Measurements from ENCODE around the gene COL19A1.
"Not testable (repeated sequence)": the region's sequence is repeated elsewhere in the genome, so short reads cannot be mapped to it uniquely, and the experiment has no call there.

Gene COL19A1

DNA sequence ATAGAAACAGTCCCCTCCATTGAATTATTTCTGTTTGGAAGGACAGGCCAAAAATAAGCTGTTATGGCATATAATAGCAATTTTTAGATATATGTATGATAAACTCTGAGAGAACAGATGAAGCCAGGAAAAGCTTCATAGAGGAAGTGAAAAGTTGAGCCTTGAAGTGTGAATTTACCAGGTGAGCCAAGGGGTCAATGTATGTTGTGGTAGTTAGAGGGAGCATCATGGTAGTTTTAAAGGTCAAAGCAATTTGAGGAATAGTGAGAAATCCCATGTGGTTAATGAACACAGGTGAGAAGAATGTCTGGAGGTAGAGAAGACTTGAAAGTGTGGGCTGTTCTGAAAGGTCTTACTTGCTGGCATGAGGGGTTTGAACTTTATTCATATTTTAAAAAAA, 47.0 kb downstream of the COL19A1 start:
- DNase-seq, result no peak

GRCh38 chr6:69914015-69914485, 47.7 kb downstream of the COL19A1 start:
- no peak for DNase-seq

GRCh38 chr6:69915346-69915745, 49.0 kb downstream of the COL19A1 start:
- no peak for DNase-seq

- peak; percentile 40 for DNase-seq
Measured at GRCh38 chr6:69917834-69918233, 51.5 kb downstream of the COL19A1 start.

DNA sequence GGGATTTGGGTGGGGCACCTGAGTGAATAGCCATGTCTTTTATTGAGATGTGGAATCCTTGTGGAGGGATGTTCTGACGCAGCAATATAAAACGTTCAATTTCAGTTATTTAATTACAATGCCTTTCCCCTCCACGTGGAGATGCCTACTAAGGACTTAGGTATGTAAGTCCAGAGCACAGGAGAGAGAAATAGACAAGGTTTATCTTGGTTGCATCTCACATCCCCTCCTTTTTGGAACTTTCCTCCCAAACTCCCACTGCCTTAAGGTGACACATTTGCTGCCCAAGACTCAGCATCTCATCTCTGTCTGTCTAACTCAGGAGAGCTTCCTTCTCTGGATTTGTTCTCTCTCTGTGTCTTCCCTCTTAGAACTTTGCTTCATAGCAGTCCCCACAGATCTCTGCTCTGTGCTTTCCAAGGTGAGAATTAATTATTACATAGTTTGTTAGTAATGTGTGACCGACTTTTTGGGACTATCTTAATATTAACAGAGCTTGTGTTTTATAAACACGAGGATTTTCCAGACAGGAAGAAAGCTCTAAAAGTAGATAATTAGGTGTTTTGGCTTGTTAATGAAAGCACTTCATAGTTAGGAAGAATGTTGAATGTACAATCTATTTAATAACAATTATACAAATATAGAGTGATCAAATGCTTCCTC, 52.6 kb downstream of the COL19A1 start:
- no peak for DNase-seq

- not testable (repeated sequence) for DNase-seq
Measured at GRCh38 chr6:69921066-69921465, 54.7 kb downstream of the COL19A1 start.

GRCh38 chr6:69921611-69922010, 55.3 kb downstream of the COL19A1 start:
- not testable (repeated sequence) for DNase-seq

DNA sequence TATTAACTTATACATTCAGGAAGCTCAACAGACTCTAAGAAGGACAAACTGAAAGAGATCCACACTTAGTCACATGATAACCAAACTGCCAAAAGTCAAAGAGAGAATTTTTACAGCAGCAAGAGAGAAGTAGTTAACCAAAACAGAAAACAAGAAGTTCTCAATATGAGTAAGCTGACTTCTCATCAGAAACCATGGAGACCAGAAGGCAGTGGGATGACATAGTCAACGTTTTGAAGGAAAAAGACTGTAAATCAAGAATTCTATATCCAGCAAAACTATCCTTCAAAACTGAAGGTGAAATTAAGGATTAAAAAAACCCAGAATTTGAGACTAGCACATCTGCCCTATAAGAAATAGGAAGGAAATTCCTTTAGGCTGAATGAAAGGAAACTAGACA, 60.4 kb downstream of the COL19A1 start:
- no peak for DNase-seq

GRCh38 chr6:69933239-69933638, 66.9 kb downstream of the COL19A1 start:
- DNase-seq, result no peak

- DNase-seq, result no peak
Measured at GRCh38 chr6:69935079-69935478, 68.7 kb downstream of the COL19A1 start.

- DNase-seq, result no peak
Measured at GRCh38 chr6:69936674-69937363, 70.5 kb downstream of the COL19A1 start.

DNA sequence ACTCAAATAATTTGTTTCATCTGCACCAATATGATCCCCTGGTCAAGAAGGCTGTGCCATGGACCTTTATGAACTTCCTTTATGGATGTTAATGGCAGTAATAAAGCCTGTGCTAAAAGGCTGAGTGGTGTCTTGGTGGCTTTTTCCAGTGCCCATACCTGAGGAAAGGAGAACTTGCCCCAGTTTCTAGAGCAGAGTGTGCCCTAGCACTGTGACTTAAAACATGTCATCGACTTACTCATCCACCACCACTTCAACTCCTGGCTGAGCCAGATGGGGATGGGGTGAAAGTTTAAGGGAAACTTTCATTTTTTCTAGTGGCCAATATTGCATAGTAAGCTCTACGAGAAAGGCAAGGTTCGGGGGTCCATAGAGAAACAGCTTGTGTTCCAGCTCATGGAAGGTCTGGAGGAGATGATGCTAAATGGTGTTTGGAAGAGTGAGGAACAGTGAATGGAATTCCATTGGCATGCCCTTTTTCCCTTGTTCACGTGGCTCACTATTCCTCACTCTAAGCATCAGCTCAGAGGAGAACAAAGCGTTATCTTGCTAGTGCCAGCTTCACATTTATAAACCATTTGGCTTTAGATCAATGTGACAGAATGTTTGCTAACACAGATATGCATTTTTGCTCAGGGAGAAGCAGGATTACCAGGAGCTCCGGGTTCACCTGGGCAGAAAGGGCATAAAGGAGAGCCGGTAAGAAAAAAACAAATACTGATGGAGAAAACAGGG, 71.2 kb downstream of the COL19A1 start:
- no peak for DNase-seq

DNA sequence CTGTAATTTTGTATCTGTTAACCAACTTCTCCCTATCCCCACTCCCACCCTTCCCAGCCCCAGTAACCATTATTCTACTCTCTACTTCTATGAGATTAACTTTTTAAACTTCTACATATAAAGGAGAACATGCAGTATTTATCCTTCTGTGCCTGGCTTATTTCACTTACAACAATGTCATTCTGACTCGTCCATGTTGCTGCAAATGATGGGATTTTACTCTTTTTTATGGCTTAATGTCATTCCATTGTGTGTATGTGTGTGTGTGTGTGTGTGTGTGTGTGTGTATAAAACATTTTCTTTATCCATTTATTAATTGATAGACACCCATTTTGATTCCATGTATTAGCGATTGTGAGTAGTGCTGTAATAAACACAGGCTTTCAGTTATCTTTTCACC, 76.1 kb downstream of the COL19A1 start:
- DNase-seq, result no peak

DNA sequence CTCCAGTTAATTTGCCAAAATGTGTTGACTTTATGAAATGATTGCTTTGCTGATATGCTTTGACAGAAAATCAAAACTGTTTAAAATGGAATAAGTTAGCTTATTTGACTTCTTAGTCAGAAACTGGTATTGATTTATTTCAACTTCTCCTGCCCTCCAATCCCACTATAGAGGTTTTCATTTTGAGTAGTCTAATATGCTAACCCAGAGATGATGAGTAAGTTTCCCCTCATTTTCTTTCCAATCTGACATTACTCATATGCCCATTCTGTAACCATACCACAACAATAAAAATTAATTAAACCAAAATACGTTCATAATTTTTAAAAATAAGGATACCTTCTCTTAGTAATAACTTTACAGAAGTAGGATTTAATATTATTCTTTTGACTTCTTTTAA, 78.8 kb downstream of the COL19A1 start:
- no peak for DNase-seq

DNA sequence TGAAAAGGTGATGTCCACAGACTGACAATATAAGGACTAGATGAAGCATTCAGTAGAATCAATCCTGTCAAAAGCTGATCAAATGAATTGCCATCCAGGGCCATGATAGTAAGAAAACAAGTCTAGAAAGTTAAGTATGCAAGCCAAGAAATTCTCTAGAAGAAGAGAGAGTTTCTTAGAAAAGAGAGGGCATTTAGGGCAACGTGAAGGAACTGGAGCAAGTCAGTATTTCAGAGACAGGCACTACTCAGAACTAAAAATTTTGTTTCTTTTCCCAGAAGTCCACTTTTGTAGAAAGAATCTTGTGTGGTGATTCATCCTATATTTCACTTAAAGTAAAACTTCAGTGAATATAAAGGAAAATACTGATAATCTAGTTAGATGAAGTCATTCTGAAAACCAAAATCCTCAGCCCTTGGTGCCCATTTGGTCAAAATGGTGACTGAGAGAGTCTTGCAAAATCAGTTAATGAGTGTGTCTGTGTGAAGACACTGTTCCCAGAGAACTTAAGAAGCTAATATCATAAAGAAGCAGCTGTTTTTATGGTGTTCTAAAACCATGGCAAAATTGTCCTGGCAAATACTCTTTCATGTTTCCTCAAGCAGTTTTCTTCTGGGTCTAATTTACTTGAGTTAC, 82.2 kb downstream of the COL19A1 start:
- no peak for DNase-seq

DNA sequence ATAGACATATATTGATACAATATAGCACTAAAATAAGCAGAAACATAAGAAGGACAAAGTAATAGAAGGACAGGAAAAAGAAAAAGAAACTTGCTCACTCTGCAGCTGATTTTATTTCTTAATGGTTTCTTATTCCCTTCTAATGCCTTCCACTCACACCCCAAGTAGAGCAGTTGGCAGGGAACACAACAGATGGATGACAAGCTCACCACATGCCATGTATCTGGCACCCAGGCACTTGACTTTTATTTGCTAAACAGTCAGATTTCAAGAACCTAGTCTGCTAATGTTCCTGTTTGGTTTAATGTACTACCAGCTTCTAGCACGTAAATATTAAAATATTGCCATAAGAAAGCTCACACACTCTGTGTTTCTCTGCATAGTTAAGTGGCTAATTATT, 87.1 kb downstream of the COL19A1 start:
- no peak for DNase-seq

DNA sequence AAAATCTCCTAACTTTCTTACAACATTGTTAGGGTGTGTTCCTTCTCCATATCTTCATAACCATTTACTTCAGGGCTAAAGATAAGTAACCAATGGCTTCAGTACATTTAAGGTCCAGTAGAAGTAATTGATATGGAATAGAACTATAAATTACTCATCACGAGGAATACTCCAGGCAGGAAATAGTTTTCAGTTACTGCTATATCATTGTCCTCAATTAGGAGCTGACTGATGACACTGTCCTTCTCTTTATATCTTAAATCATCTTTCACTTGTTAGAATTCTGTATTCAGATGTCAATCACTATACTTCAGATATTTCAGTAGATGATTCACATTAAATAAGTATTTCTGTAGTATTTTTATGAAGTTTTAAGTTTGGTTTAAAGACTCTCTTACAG, 88.4 kb downstream of the COL19A1 start:
- DNase-seq, result no peak

GRCh38 chr6:69957985-69958559, 91.7 kb downstream of the COL19A1 start:
- no peak for DNase-seq

GRCh38 chr6:69958978-69959377, 92.6 kb downstream of the COL19A1 start:
- no peak for DNase-seq

- not testable (repeated sequence) for DNase-seq
Measured at GRCh38 chr6:69965974-69966373, 99.6 kb downstream of the COL19A1 start.

DNA sequence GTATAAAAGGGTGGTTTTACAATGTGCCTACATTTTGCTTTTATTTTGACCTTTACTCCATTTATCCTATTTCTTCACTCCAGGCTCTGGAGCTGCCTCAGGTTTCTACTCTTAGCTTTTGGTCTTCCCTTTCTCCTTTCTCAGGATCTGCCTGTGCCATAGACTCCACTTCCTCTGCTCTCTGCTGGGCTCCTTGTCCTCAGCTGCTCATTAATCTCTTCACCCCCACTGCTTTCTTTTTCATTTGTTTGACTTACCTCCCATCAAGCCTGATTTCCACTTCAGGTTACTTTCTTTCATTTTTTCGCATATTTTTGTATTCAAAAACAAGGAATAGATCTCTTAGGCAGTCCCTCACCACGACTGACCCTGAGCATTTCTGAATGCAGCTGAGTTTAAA, 106.8 kb downstream of the COL19A1 start:
- no peak for DNase-seq

DNA sequence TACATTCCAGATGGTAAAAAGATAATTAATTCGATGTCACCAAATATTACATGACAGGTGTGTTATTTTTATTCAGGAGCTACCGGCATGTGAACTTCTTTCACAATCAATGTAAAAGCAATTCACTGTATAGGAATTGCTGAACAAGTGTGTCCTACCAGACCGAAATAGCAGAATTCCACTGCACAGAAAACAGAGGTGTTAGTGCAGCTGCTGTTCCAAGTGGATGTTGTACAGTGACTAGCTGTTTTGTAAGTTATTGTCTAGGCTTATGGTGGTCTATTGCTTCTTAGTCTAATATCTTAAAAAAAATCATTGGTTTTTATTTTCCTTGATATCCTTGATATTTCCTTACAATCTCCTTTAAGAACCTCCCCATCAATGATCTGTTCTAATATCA, 107.4 kb downstream of the COL19A1 start:
- DNase-seq, result no peak

DNA sequence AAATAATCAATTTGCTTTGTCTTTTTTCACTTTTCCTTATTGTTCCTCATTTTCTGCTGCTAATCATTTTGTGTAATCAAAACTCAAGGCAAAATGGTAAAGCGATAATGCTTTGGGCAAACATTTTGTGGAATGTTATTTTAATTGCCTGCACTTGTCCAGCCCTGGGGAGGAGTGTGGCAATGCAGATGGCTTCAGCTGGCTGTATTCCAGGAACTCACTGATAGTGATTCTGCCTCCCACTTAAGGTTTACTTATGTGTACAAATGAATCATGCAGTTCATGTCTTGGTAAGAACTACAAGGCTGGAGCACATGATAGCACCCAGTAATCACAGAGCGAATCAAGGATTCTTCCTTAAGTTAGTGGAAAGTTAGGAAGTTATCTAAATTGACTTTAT, 107.8 kb downstream of the COL19A1 start:
- no peak for DNase-seq
